K562 (cell line): ENCODE results near the gene PRDM12. TPM values are rescaled to one million over a fixed set of nuclear protein-coding genes. Genes with fewer than 3 reads are reported as not detected.
A peak's percentile ranks its signal among the peaks of the same experiment; 100 is the strongest.

ENCODE experiments used
- ATAC-seq: fragments of 200-7000 bp; cut with Tn5 transposase; 3 replicates; pipeline ENCODE4 v1.9.1; 2020; ENCODE audit warnings: moderate library complexity
- BruUV-seq: library from RNA; stranded (reverse); fragments of 400-500 nt; replicated peaks from 2 replicates; lab custom pipeline; 2021; lab: Mats Ljungman, UMichigan
- CTCF ChIA-PET: fragments of 300-600 bp; formaldehyde crosslinking; extraction: SDS; loops from one replicate; lab custom pipeline; 2021; ENCODE audit warnings: low intra/inter-chr PET ratio; lab: Yijun Ruan, JAX
- POLR2A ChIA-PET: fragments of 300-600, 350-650 bp; sonication (Branson Sonifier 250); formaldehyde crosslinking; extraction: SDS; loops from one replicate; lab custom pipeline; 2021; ENCODE audit warnings: antibody characterized with exemption, inconsistent platforms; lab: Yijun Ruan, JAX
- DNase-seq, 4 experiments: peaks; one replicate each; pipeline versions ENCODE4 v3.0.0 to v3.0.0-alpha.2; 2011 to 2018; ENCODE audit warnings: low spot score in 3 of 4, mixed read lengths in 3 of 4; ENCODE audit errors: extremely low read depth in 1 of 4
- FAIRE-seq: peaks from 2 replicates; lab custom pipeline; 2011; peaks lifted over from hg19 to GRCh38; lab: Jason Lieb, UNC
- H2AFZ ChIP-seq: 2 replicates; pipeline ENCODE4 v1.6.0; 2011; ENCODE audit warnings: low read depth, low read length, control low read depth, inconsistent platforms
- H3K27ac ChIP-seq: fragments of 200-600 bp; 3 replicates; pipeline ENCODE4 v1.8.0; 2011; ENCODE audit warnings: low read depth, mild to moderate bottlenecking, control low read depth, inconsistent platforms, low read length, moderate library complexity, mixed read lengths; ENCODE audit errors: extremely low read depth
- H3K27me3 ChIP-seq, 2 experiments: fragments of 300-600 bp in 1 of 2; 2 replicates in 1 of 2; 3 replicates in 1 of 2; pipeline versions ENCODE4 v1.6.0 to v1.8.0; 2011; ENCODE audit warnings: inconsistent platforms in 2 of 2, low read length in 2 of 2, mild to moderate bottlenecking in 1 of 2, mixed read lengths in 1 of 2, moderate library complexity in 1 of 2; ENCODE audit not compliant: control insufficient read depth in 2 of 2, insufficient read depth in 2 of 2
- H3K36me3 ChIP-seq: fragments of 300-600 bp; 3 replicates; pipeline ENCODE4 v1.8.0; 2011; ENCODE audit warnings: mild to moderate bottlenecking, low read length, inconsistent platforms; ENCODE audit not compliant: control insufficient read depth, insufficient read depth
- H3K4me1 ChIP-seq, 2 experiments: fragments of 200-600 bp in 1 of 2; replicated peaks in 1 of 2; 2 replicates in 1 of 2; 3 replicates in 1 of 2; pipeline versions ENCODE4 v1.5.1 to v1.8.0; 2011; ENCODE audit warnings: inconsistent platforms in 2 of 2, low read length in 2 of 2, mild to moderate bottlenecking in 1 of 2, mixed read lengths in 1 of 2, moderate library complexity in 1 of 2; ENCODE audit not compliant: control insufficient read depth in 2 of 2, insufficient read depth in 2 of 2
- H3K4me2 ChIP-seq: 2 replicates; pipeline ENCODE4 v1.6.1; 2011; ENCODE audit warnings: low read length, control low read depth, inconsistent platforms, mixed read lengths; ENCODE audit not compliant: insufficient read depth
- H3K4me3 ChIP-seq: fragments of 200-600 bp; sonication (generic), shearing (Covaris generic); 2 replicates; pipeline ENCODE4 v1.5.1; 2016; ENCODE audit warnings: control low read depth, inconsistent platforms
- H3K79me2 ChIP-seq: fragments of 200-600 bp; 3 replicates; pipeline ENCODE4 v1.8.0; 2011; ENCODE audit warnings: low read length, inconsistent platforms; ENCODE audit not compliant: control insufficient read depth, insufficient read depth
- H3K9ac ChIP-seq, 2 experiments: 2 replicates each; pipeline versions ENCODE4 v1.6.0 to v1.6.1; 2011; ENCODE audit warnings: low read depth in 2 of 2, low read length in 2 of 2, control low read depth in 1 of 2, inconsistent platforms in 1 of 2, mild to moderate bottlenecking in 1 of 2, mixed read lengths in 1 of 2; ENCODE audit not compliant: insufficient read depth in 1 of 2
- H3K9me1 ChIP-seq: one replicate; pipeline ENCODE4 v1.6.0; 2011; ENCODE audit warnings: inconsistent platforms, mild to moderate bottlenecking, low read length, moderate library complexity; ENCODE audit not compliant: control insufficient read depth, insufficient read depth
- H3K9me3 ChIP-seq: replicated peaks from 2 replicates; pipeline ENCODE4 v1.5.1; 2011; ENCODE audit warnings: low read depth, low read length, inconsistent platforms; ENCODE audit not compliant: control insufficient read depth, insufficient read depth
- H4K20me1 ChIP-seq: replicated peaks from 2 replicates; pipeline ENCODE4 v1.6.1; 2011; ENCODE audit warnings: low read length, inconsistent platforms, mixed read lengths; ENCODE audit not compliant: control insufficient read depth, insufficient read depth
- BRD9 ChIP-seq: fragments of 450-650 bp; IDR thresholded peaks from 2 replicates; pipeline ENCODE4 v1.6.1; 2018; ENCODE audit warnings: low read depth; ENCODE audit not compliant: partially characterized antibody
- CBFB ChIP-seq: sonication (generic); formaldehyde crosslinking; IDR thresholded peaks from 2 replicates; pipeline ENCODE4 v1.4.0; 2020; ENCODE audit warnings: mild to moderate bottlenecking, missing genetic modification reagents
- CBX8 ChIP-seq: fragments of 200-600 bp; sonication (generic); IDR thresholded peaks from 2 replicates; pipeline ENCODE4 v1.6.1; 2012; ENCODE audit warnings: borderline replicate concordance, mixed run types, low read depth, mild to moderate bottlenecking, moderate library complexity, mixed read lengths, low read length, control low read depth, inconsistent platforms; ENCODE audit not compliant: poor library complexity, severe bottlenecking; ENCODE audit errors: extremely low read depth
- GATAD2B ChIP-seq: fragments of 450-650 bp; IDR thresholded peaks from 2 replicates; pipeline ENCODE4 v1.6.1; 2017; ENCODE audit warnings: mild to moderate bottlenecking, borderline replicate concordance
- HDAC1 ChIP-seq, 2 experiments: fragments of 450-650 bp; IDR thresholded peaks; 2 replicates each; pipeline ENCODE4 v1.6.1; 2016 to 2017; ENCODE audit warnings: inconsistent platforms in 1 of 2, mild to moderate bottlenecking in 1 of 2, moderate library complexity in 1 of 2
- HIVEP1 ChIP-seq: fragments of 250-450 bp; sonication (Bioruptor Pico); IDR thresholded peaks from 2 replicates; pipeline ENCODE4 v1.4.0; 2020; ENCODE audit warnings: mild to moderate bottlenecking
- HNRNPUL1 ChIP-seq: fragments of 200-400 bp; formaldehyde crosslinking; IDR thresholded peaks from 2 replicates; pipeline ENCODE4 v1.6.1; 2017; ENCODE audit warnings: low read length
- IRF9 ChIP-seq: fragments of 450-650 bp; IDR thresholded peaks from 2 replicates; pipeline ENCODE4 v1.6.1; 2016; ENCODE audit warnings: missing biosample characterization, missing genetic modification characterization
- KDM4B ChIP-seq, 2 experiments: fragments of 450-650 bp in 1 of 2; sonication (generic) in 1 of 2; IDR thresholded peaks; 2 replicates each; pipeline ENCODE4 v1.6.1; 2016 to 2017; ENCODE audit warnings: borderline replicate concordance in 2 of 2, antibody characterized with exemption in 1 of 2, low read depth in 1 of 2, mild to moderate bottlenecking in 1 of 2
- MLLT1 ChIP-seq, 2 experiments: fragments of 450-650 bp; IDR thresholded peaks; 2 replicates each; pipeline ENCODE4 v1.6.1; 2016
- MTA1 ChIP-seq: fragments of 450-650 bp; IDR thresholded peaks from 2 replicates; pipeline ENCODE4 v1.6.1; 2017; ENCODE audit warnings: borderline replicate concordance
- NR2C2 ChIP-seq, 2 experiments: fragments of 200-800 bp in 1 of 2; sonication (Bioruptor generic) in 1 of 2; sonication (generic) in 1 of 2; formaldehyde crosslinking in 1 of 2; IDR thresholded peaks; 2 replicates each; pipeline versions ENCODE4 v1.6.1 to v1.8.0; 2016 to 2022; ENCODE audit warnings: mild to moderate bottlenecking in 1 of 2, missing compliant biosample characterization in 1 of 2, missing genetic modification characterization in 1 of 2, missing genetic modification reagents in 1 of 2
- ZFP91 ChIP-seq: sonication (generic); formaldehyde crosslinking; IDR thresholded peaks from 2 replicates; pipeline ENCODE4 v1.8.0; 2022; ENCODE audit warnings: mild to moderate bottlenecking, missing genetic modification reagents
- ZNF398 ChIP-seq: fragments of 250-450 bp; sonication (Bioruptor Pico); IDR thresholded peaks from 2 replicates; pipeline ENCODE4 v1.8.0; 2021; ENCODE audit warnings: moderate library complexity, mild to moderate bottlenecking, inconsistent platforms
- WGBS: fragments of 100-300 bp; shearing (Covaris generic); methylation state at CpG from one replicate; pipeline ENCODE4 v1.1.6; 2016; ENCODE audit warnings: low coverage, mixed read lengths; ENCODE audit not compliant: insufficient coverage; ENCODE audit errors: missing lambda C conversion rate; 5-methylcytosine and 5-hydroxymethylcytosine counted together
- in situ Hi-C: fragments of 300-500 bp; cut with MboI; formaldehyde crosslinking; loops from 4 replicates; pipeline ENCODE4 v1.15.0; 2018; ENCODE audit warnings: inconsistent platforms, mixed read lengths
- intact Hi-C: fragments of 100-400 bp; cut with micrococcal nuclease; formaldehyde crosslinking; loops from 2 replicates; pipeline ENCODE4 v1.14.2; 2022
- polyA plus RNA-seq, 8 experiments: library from polyadenylated mRNA; depleted of rRNA in 4 of 8; stranded (reverse) in 5 of 8; unstranded in 3 of 8; fragments of >200 nt; fragmentation: Nextera tagmentation in 2 of 8; fragmentation: Illumina TruSeq in 1 of 8; extraction: Ambion mirVana in 2 of 8; extraction: Trizol in 1 of 8; gene quantifications; 2 replicates each; pipeline versions ENCODE4 v1.2.1 to v1.2.3, GENCODE V29; 2011 to 2014; ENCODE audit warnings: inconsistent platforms in 1 of 8, missing spikeins in 1 of 8
- total RNA-seq, 7 experiments: library from RNA; depleted of rRNA in 6 of 7; stranded (reverse); fragments of >200 nt in 6 of 7; fragmentation: Illumina TruSeq in 2 of 7; extraction: Trizol in 2 of 7; gene quantifications; 2 replicates each; pipeline versions ENCODE4 v1.2.1 to v1.2.3, GENCODE V29; 2011 to 2021; ENCODE audit warnings: low replicate concordance in 1 of 7

The PRDM12 gene
- total and polyA plus RNA-seq, 9 of the 15 experiments (the other 6 are each of a cell fraction or from before 2014, with no cell fraction given), result 0.04 to 0.22 (median 0.07) TPM; not detected in 3

- in situ Hi-C loops (no loop called here), intact Hi-C loops (no loop called here)
- no peak for FAIRE-seq
- Histone ChIP-seq H3K4me1 (peaks cover 0 to 6% of the 10 kb centered on the region in 2 experiments; a peak in 1 of 5 replicates), H2AFZ (no peak overlapping the region), H3K27ac (no peak overlapping the region), H3K27me3 (no peaks in the 10 kb centered on the region), H3K79me2 (no peaks in the 10 kb centered on the region), H4K20me1 (no peaks in the 10 kb centered on the region; the same call in 1 of the 2 replicates), H3K4me3 (no peak overlapping the region), H3K9me1 (peaks cover 4% of the 10 kb centered on the region), H3K36me3 (peaks cover 81% of the 10 kb centered on the region; the same call in 2 of the 3 replicates), H3K9me3 (no peaks in the 10 kb centered on the region), H3K9ac (peak overlapping the region in 1 of 2 experiments; percentile 52; a peak in 1 of 4 replicates), H3K4me2 (no peak overlapping the region)
- 91% methylated on average over 12 of the region's 14 CpGs for WGBS
- ChIA-PET POLR2A (interaction anchor here (1.1 kb wide), 1 partner anchor 168 kb away, joined by 3 read pairs; no protein-coding TSS in a partner anchor), CTCF (no interaction called here)
- TF ChIP-seq MTA1, result no peak
- TF ChIP-seq MLLT1 (IDR thresholded peaks at IDR 0.05), result no peak
- no peak for TF ChIP-seq NR2C2 (CRISPR knock-in tag; IDR thresholded peaks at IDR 0.05)
- TF ChIP-seq NR2C2 (tag; IDR thresholded peaks at IDR 0.05), result no peak
- no peak for TF ChIP-seq HDAC1 (IDR thresholded peaks at IDR 0.05)
- TF ChIP-seq IRF9, result no peak
- TF ChIP-seq GATAD2B, result no peak
- no peak for TF ChIP-seq HNRNPUL1
- no peak for TF ChIP-seq KDM4B (IDR thresholded peaks at IDR 0.05; ENCODE audit: borderline replicate concordance in 2 of 2, low read depth in 1 of 2)
- TF ChIP-seq HIVEP1 (CRISPR knock-in tag), result no peak
- TF ChIP-seq BRD9, result no peak
- TF ChIP-seq ZFP91 (CRISPR knock-in tag), result no peak
- TF ChIP-seq CBFB (CRISPR knock-in tag), result no peak
- no peak for TF ChIP-seq ZNF398 (CRISPR knock-in tag)
- no peak for TF ChIP-seq CBX8
- BruUV-seq, result no TSS peak
- no peak for DNase-seq
- no peak for ATAC-seq
Measured at GRCh38 chr9:130634191-130634768, 30.1 kb upstream of the PRDM12 start.
